ENCODE data around the gene CEACAM19.

GRCh38 chr19:44637390-44637764, 33.9 kb upstream of the CEACAM19 start:
- no peak for TF ChIP-seq CREB1 (IDR thresholded peaks at IDR 0.05)
- no peak for TF ChIP-seq SIN3A (conservative IDR thresholded peaks at IDR 0.05 in 1 of 2, IDR thresholded peaks at IDR 0.05 in 1 of 2; ENCODE audit: low read depth in 1 of 2, low read length in 2 of 2)
- no peak for TF ChIP-seq GABPA (IDR thresholded peaks at IDR 0.05; ENCODE audit: borderline replicate concordance, insufficient read depth, low read length)
- TF ChIP-seq CTCF (IDR thresholded peaks at IDR 0.05; ENCODE audit: control extremely low read depth in 1 of 3, insufficient read depth in 1 of 3, low read depth in 1 of 3, low read length in 3 of 3): no peak
- TF ChIP-seq HDAC2 (IDR thresholded peaks at IDR 0.05; ENCODE audit: borderline replicate concordance in 1 of 2, low read depth in 2 of 2, low read length in 2 of 2): no peak
- TF ChIP-seq RFX5 (IDR thresholded peaks at IDR 0.05; ENCODE audit: borderline replicate concordance, low read depth, low read length): no peak
- TF ChIP-seq POU5F1 (IDR thresholded peaks at IDR 0.05; ENCODE audit: low read depth, low read length): no peak
- no peak for TF ChIP-seq POLR2AphosphoS5 (IDR thresholded peaks at IDR 0.05; ENCODE audit: low read depth, low read length)
- no peak for TF ChIP-seq EZH2 (IDR thresholded peaks at IDR 0.05; ENCODE audit: low read depth, low read length, severe bottlenecking)
- TF ChIP-seq KDM4A (IDR thresholded peaks at IDR 0.05; ENCODE audit: low read depth, low read length, severe bottlenecking): no peak
- no peak for TF ChIP-seq POLR2A (IDR thresholded peaks at IDR 0.05; ENCODE audit: control extremely low read depth in 1 of 2, low read depth in 2 of 2, low read length in 2 of 2)
